ENCODE results near the gene PLA2G2F. TPM values are rescaled to one million over a fixed set of nuclear protein-coding genes. Genes with fewer than 3 reads are reported as not detected.
A peak's percentile ranks its signal among the peaks of the same experiment; 100 is the strongest.

Gene PLA2G2F
- total and polyA plus RNA-seq, 2 of the 13 experiments (the other 11 are each of a cell fraction or from before 2014, with no cell fraction given): not detected

- Histone ChIP-seq H4K20me1 (ENCODE audit: insufficient read depth, low read length) (no peaks in the 10 kb centered on the region), H3K27me3 (ENCODE audit: control insufficient read depth in 1 of 2, insufficient read depth in 2 of 2, low read length in 2 of 2) (peaks cover 0 to 3% of the 10 kb centered on the region in 2 experiments; a peak in 3 of 5 replicates), H3K4me1 (ENCODE audit: insufficient read depth, low read length) (peaks cover 4% of the 10 kb centered on the region; the same call in 1 of the 2 replicates), H2AFZ (ENCODE audit: low read length) (no peak overlapping the region), H3K79me2 (ENCODE audit: insufficient read depth, low read length) (no peaks in the 10 kb centered on the region), H3K9ac (ENCODE audit: insufficient read depth, low read depth, low read length) (no peak overlapping the region), H3K9me3 (ENCODE audit: low read length) (no peaks in the 10 kb centered on the region), H3K36me3 (replicated peaks in 1 of 2; ENCODE audit: control insufficient read depth in 1 of 2, insufficient read depth in 2 of 2, low read length in 2 of 2) (no peaks in the 10 kb centered on the region), H3K27ac (ENCODE audit: extremely low read length, insufficient read depth, low read length) (no peak overlapping the region), H3K4me3 (replicated peaks in 1 of 3; ENCODE audit: insufficient read depth in 1 of 3, low read depth in 2 of 3, low read length in 3 of 3) (no peak overlapping the region), H3K4me2 (ENCODE audit: low read depth, low read length) (no peak overlapping the region)
- ATAC-seq (no peak), FAIRE-seq (no peak), DNase-seq (ENCODE audit: low spot score) (peak; percentile 20)
- no TSS peak for BruUV-seq (replicated peaks)
- no peak for TF ChIP-seq ZMYM4 (CRISPR knock-in tag; IDR thresholded peaks at IDR 0.05)
- TF ChIP-seq FOSL2 (CRISPR knock-in tag; IDR thresholded peaks at IDR 0.05): peak; percentile 68
- TF ChIP-seq PREB (CRISPR knock-in tag; IDR thresholded peaks at IDR 0.05): no peak
- no peak for TF ChIP-seq PLRG1 (conservative IDR thresholded peaks at IDR 0.05)
- TF ChIP-seq JARID2 (CRISPR knock-in tag; IDR thresholded peaks at IDR 0.05; ENCODE audit: insufficient replicate concordance): no peak
- no peak for TF ChIP-seq PBX2 (CRISPR knock-in tag; IDR thresholded peaks at IDR 0.05)
- TF ChIP-seq ZBTB42 (CRISPR knock-in tag; IDR thresholded peaks at IDR 0.05): no peak
- TF ChIP-seq FOXK2 (IDR thresholded peaks at IDR 0.05): no peak
- POLR2A ChIA-PET: no interaction called here
- WGBS (ENCODE audit: low lambda C conversion rate): 11% methylated on average over 3 of the region's 3 CpGs
- CTCF ChIA-PET (ENCODE audit: low intra/inter-chr PET ratio, low total read pairs): no interaction called here
- intact Hi-C loops (cut with micrococcal nuclease; ENCODE audit: unreplicated experiment): no loop called here
- in situ Hi-C loops (cut with HindIII; ENCODE audit: extremely low pct_ligation_motif_present, low pct_unique_long_range_greater_than_20kb): no loop called here
These were observed 26.7 kb upstream of the PLA2G2F start for GRCh38 chr1:20112279-20113000.
